C4-2B (cell line): Measurements from ENCODE around the gene TNPO2.
"Not testable (repeated sequence)": the region's sequence is repeated elsewhere in the genome, so short reads cannot be mapped to it uniquely, and the experiment has no call there.

Source experiments
- ZFX ChIP-seq: fragments of 450-650 bp; IDR thresholded peaks from 2 replicates; pipeline ENCODE4 v1.6.1; 2017
- TF ChIP-seq, protein P1 (sequence below): fragments of 450-650 bp; conservative IDR thresholded peaks from 2 replicates; pipeline ENCODE4 v1.5.1; 2017; ENCODE audit warnings: mild to moderate bottlenecking

DNA sequence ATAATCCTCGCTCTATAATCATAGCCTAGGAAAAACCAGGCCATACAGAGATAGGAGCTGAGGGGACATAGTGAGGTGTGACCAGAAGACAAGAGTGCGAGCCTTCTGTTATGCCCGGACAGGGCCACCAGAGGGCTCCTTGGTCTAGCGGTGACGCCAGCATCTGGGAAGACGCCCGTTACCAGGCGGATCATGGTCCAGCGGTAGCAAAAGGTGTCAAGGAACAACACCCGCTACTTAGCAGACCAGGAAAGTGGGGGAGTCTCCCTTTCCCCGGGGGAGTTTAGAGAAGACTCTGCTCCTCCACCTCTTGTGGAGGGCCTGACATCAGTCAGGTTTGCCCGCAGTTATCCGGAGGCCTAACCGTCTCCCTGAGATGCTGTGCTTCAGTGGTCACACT is 11.7 kb downstream of the TNPO2 start:
- TF ChIP-seq, protein P1, sequence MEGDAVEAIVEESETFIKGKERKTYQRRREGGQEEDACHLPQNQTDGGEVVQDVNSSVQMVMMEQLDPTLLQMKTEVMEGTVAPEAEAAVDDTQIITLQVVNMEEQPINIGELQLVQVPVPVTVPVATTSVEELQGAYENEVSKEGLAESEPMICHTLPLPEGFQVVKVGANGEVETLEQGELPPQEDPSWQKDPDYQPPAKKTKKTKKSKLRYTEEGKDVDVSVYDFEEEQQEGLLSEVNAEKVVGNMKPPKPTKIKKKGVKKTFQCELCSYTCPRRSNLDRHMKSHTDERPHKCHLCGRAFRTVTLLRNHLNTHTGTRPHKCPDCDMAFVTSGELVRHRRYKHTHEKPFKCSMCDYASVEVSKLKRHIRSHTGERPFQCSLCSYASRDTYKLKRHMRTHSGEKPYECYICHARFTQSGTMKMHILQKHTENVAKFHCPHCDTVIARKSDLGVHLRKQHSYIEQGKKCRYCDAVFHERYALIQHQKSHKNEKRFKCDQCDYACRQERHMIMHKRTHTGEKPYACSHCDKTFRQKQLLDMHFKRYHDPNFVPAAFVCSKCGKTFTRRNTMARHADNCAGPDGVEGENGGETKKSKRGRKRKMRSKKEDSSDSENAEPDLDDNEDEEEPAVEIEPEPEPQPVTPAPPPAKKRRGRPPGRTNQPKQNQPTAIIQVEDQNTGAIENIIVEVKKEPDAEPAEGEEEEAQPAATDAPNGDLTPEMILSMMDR, result not testable (repeated sequence)
- not testable (repeated sequence) for TF ChIP-seq ZFX
